Middle frontal gyrus (tissue), 1 donor: ENCODE data around the gene EIF3CL.
"Not testable (repeated sequence)": the region's sequence is repeated elsewhere in the genome, so short reads cannot be mapped to it uniquely, and the experiment has no call there.

ENCODE experiments used
- DNase-seq: peaks from one replicate; pipeline ENCODE4 v3.0.0-alpha.2; 2015; ENCODE audit warnings: low spot score; ENCODE audit errors: extremely low spot score

The EIF3CL gene, protein sequence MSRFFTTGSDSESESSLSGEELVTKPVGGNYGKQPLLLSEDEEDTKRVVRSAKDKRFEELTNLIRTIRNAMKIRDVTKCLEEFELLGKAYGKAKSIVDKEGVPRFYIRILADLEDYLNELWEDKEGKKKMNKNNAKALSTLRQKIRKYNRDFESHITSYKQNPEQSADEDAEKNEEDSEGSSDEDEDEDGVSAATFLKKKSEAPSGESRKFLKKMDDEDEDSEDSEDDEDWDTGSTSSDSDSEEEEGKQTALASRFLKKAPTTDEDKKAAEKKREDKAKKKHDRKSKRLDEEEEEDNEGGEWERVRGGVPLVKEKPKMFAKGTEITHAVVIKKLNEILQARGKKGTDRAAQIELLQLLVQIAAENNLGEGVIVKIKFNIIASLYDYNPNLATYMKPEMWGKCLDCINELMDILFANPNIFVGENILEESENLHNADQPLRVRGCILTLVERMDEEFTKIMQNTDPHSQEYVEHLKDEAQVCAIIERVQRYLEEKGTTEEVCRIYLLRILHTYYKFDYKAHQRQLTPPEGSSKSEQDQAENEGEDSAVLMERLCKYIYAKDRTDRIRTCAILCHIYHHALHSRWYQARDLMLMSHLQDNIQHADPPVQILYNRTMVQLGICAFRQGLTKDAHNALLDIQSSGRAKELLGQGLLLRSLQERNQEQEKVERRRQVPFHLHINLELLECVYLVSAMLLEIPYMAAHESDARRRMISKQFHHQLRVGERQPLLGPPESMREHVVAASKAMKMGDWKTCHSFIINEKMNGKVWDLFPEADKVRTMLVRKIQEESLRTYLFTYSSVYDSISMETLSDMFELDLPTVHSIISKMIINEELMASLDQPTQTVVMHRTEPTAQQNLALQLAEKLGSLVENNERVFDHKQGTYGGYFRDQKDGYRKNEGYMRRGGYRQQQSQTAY

DNA sequence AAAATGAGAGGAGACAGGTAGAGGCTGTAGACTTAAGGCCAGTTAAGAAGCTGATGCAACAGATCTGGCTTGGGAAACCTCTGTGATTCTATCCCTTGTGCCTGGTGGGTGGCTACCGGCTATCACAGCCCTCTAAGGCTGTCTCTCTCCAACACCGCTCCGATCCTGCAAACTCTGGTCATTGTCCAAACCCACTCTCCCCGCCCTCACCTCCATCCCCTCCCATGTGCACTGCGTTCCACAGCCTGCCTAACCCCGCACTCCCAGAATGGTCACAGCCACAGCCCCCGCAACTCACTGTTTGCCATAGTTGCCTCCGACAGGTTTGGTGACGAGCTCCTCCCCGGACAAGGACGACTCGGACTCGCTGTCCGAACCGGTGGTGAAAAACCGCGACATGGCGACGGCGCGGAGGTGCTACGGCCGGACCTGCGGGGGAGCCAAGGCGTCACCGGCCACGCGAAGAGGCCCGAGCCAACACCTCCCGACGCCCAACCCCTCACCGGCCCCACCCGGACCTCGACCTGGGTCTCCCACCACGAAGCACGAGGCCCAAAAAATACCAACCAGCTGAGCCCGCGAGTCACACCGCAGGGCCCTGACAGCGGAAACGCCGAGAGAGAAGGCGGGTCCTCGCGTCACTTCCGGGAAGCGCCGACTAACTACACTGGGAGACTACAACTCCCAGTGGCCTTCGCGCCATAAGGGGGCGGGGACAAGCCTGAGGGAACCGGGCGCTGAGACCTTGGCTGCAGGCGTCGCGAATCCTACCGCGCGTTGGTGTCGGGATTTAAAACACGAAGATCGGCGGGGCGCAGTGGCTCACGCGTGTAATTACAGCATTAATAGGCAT, at the start of gene EIF3CL:
EIF3CL (minus strand) TSS at position 622 of the 853 bp plus-strand sequence; CDS start at position 399, 223 bp downstream.
- DNase-seq, result not testable (repeated sequence)

DNA sequence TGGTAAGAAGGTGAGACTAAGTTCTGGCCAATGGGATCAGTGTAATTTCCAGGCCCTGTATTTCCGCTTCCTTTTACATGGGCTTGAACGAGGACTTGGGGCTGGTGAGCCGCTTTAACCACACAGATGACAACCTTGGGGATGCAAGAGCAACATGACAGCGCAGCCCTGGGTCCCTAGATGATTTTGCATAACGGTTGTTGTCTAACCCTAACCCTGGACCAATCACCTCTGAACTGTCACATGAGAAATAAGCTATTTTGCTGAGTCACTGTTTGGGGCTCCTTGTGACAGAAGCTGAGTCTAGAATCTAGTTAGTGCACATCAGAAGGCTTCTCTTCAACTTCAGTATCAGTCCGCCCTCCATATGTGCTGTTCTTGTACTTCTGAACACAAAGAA, 43.4 kb upstream of the EIF3CL start:
- DNase-seq, result not testable (repeated sequence)

DNA sequence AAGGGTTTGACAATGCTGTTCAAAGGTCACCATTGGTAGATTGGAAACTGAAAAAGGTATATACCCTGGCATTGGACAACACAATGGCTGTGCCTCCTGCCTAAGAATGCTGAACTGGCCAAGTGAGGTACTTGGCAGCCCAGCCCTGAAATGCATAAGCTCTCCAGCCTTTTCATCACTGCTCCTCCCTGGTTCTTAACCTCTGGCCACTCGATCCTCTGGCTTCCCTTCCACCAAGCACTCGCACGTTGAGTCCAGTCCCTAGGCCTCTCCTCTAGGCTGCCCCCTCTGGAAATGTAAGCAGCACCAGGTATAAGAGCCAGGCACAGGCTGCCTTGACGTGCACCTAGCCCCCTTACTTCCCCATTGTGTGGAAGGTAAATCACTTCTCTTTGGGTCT, 42.7 kb upstream of the EIF3CL start:
- not testable (repeated sequence) for DNase-seq

DNA sequence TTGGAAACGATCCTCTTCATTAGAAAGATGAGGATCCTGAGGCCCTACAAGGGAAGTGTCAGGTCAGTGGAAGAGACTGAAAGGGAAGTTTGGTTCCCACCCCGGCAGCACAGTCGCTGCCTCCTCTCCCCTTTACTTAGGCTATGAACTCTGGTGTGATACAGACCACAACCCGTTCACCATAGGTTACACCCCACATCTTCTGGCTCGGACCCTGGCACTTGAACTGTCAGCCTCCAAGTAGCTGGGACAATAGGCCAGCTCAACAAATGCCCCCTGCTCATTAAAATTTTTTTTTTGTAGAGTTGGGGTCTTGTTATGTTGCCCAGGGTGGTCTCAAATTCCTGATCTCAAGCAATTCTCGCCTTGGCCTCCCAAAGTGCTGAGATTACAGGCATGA, 40.3 kb upstream of the EIF3CL start:
- not testable (repeated sequence) for DNase-seq

DNA sequence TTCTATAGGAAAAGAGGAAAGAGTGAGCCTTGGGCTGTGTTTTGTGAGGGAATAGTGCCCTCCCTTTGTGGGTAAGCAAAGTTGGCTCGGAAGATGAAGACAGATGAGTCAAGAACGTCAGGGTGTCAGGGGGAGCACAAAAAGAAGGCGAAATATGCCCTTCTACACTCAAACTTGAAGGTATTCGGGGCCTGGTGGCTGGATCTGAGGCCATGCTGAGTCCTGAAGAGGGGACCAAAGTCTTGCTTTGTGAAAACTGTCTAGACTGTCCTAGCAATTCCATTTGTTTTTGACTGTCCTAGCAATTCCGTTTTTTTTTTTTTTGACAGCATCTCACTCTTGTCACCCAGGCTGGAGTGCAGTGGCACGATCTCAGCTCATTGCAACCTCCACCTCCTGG, 35.3 kb upstream of the EIF3CL start:
- DNase-seq, result not testable (repeated sequence)

DNA sequence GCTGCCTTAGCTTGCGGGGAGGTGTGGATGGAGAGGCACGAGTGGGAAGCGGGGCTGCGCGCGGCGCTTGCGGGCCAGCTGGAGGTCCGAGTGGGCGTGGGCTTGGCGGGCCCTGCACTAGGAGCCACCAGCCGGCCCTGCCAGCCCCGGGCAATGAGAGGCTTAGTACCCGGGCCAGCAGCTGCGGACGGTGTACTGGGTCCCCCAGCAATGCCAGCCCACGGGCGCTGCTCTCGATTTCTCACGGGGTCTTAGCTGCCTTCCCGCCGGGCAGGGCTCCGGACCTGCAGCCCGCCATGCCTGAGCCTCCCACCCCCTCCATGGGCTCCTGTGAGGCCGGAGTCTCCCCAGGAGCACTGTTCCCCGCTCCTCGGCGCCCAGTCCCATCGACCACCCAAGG, 31.7 kb upstream of the EIF3CL start:
- not testable (repeated sequence) for DNase-seq

DNA sequence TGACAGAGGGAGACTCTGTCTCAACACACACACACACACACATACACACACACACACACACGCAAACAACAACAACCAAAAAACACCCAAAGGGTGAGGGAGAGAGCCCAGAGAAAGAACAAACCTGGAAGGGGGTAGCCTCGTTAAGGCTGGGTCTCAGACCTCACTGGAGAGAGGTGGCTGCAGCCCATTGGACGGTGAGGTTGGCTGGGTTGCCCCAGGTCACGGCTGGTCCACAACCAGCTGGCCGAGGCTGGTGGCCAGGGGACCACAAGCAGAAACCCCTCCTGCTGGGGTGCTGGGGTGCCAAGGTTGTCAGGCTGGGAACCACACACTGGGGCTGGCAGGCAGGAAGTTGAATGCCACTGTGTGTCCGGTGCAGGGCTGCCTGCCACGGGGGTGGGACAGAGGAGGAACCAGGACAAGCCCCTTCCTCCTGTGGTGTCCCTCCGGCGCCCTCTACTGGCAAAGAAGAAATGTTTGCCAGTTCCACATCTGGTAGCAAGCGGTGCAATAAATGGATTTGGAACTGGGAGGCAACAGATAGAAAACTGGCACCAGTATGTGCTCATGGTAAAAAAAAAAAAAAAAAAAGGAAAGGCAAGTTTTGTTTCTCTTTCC, 22.5 kb upstream of the EIF3CL start:
- DNase-seq, result not testable (repeated sequence)

DNA sequence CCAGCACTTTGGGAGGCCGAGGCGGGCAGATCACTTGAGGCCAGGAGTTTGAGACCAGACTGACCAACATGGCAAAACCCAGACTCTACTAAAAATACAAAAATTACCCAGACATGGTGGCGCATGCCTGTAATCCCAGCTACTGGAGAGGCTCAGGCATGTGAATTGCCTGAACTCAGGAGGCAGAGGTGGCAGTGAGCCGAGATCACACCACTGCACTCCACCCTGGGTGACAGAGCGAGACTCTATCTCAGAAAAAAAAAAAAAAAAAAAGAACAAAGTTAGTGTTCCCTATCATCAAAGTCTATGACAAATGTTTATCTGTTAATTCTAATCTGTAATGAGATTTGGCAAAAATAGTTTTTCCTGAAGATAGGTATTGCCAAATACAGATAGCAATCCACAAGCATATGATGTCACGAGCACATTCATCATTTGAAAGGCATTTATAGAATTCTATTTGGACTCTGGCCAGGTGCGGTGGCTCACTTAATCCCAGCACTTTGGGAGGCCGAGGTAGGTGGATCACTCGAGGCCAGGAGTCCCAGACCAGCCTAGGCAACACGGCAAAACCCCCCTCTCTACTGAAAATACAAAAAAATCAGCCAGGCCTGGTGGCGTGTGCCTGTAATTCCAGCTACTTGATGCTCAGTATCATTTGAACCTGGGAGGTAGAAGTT, 17.6 kb upstream of the EIF3CL start:
- DNase-seq, result not testable (repeated sequence)

DNA sequence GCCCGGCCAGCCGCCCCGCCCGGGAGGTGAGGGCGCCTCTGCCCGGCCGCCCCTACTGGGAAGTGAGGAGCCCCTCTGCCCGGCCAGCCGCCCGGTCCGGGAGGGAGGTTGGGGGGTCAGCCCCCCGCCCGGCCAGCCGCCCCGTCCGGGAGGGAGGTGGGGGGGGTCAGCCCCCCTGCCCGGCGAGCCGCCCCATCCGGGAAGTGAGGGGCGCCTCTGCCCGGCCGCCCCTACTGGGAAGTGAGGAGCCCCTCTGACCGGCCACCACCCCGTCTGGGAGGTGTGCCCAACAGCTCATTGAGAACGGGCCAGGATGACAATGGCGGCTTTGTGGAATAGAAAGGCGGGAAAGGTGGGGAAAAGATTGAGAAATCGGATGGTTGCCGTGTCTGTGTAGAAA, 13.4 kb upstream of the EIF3CL start:
- DNase-seq, result not testable (repeated sequence)

DNA sequence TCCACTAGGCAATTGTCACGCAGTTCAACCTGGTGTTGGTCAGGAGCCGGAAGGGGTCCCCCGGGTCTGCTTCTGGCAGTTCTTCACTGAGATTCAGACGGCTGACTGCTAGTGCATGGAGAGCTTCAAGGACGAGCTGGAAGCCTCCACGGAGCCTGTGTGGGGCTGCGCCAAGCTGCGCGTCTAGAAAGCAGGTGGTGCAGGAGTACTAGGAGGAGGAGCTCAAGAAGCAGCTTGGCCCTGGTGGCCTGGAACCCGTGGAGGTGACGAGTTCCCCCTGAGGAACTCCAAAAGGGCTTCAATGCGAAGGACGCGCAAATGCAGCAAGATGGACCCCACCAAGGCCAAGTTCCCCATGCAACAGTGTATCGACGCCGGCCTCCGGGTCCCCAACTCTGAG, 10.9 kb upstream of the EIF3CL start:
- not testable (repeated sequence) for DNase-seq

DNA sequence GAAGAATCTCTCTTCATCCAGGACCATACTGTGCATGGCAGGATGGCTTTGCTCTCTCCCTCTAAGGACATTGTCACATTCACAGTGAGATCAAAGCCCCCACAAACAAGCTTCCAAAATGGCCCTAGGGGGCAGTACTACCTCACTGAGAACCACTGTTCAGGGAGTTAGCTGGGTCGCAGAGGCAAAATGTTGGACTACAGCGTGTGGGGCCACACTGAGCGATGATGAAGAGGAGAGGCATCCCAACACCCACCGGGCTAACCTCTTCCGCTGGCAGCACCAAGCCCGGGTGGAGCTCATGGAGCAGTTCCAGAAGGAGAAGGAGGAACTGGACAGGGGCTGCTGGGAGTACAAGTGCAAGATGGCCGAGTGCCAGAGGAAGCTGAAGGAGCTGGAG, 9.9 kb upstream of the EIF3CL start:
- DNase-seq, result not testable (repeated sequence)

DNA sequence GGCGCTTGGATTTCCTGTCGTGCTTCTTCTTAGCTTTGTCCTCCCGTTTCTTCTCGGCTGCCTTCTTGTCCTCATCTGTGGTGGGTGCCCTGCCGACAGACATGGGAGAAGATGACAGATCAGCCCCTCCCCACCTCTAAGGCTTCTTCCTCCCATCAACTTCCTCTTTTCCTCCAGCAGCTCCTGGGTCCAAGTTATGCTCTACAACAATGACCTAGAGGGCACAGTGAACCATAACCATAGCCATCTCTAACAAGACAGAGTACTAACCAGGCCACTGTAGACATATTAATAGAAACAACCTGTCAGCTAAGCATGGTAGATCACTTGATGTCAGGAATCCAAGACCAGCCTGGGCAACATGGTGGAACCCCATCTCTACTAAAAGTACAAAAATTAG, 11.6 kb downstream of the EIF3CL start:
- DNase-seq, result not testable (repeated sequence)

DNA sequence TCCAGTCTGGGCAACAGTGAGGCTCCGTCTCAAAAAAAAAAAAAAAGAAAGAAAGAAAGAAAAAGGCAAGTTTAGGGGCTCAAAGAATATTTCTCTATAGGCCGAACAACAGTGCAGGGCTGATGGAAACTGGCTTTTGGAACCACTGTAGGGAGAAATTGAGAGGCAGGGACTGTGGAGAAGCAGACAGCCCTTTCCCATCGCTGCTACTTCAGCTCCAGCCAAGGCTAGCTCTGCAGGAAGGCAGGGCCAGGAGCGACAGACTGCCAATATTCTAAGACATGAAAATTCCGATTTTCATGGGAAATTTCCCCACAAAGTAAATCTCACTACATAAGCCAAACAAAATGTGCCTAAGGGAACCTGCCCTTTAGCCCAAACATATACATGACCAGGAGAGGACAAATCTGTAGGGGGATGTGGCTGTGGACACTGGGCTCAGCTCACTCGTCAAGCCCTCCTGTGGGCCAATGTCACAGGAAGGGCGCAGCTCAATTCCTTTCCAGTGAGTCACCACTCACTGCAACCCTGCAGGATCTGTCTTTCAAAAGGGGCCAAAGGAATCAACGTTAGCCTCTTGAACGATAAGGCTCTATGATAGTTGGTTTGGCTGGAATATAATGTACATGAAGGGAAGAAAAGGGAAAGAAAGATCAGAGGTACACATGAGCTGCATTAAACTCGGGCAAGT, 21.3 kb downstream of the EIF3CL start:
- DNase-seq, result not testable (repeated sequence)

DNA sequence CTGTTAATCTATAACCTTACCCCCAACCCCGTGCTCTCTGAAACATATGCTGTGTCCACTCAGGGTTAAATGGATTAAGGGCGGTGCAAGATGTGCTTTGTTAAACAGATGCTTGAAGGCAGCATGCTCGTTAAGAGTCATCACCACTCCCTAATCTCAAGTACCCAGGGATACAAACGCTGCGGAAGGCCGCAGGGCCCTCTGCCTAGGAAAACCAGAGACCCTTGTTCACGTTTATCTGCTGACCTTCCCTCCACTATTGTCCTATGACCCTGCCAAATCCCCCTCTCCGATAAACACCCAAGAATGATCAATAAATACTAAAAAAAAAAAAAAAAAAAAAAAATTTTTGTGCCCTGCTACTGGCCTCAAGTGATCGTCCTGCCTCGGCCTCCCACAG, 25.8 kb downstream of the EIF3CL start:
- DNase-seq, result not testable (repeated sequence)

DNA sequence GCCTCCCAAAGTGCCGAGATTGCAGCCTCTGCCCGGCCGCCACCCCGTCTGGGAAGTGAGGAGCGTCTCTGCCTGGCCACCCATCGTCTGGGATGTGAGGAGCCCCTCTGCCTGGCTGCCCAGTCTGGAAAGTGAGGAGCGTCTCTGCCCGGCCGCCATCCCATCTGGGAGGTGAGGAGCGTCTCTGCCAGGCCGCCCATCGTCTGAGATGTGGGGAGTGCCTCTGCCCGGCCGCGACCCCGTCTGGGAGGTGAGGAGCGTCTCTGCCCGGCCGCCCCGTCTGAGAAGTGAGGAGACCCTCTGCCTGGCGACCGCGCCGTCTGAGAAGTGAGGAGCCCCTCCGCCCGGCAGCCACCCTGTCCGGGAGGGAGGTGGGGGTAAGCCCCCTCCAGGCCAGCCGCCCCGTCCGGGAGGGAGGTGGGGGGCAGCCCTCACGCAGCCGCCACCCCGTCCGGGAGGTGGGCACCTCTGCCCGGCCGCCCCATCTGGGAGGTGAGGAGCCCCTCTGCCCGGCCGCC, 26.5 kb downstream of the EIF3CL start:
- DNase-seq, result not testable (repeated sequence)

DNA sequence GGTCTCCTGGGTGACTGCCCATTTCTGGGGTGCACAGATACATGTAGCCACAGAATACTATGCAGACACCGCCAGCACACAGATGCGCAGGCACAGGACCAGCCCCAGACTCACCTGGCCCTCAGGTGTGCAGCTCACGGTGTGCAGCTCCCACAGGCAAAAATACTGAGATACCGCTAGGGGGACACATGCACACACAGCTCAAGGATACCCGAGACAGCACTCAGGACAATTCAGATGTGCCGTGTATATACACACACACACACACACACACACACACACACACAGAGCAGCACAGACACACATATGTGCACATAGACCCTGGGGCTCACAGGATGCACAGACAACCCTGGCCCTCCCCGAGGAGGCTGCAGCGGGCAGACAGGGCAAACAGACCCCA, 28.5 kb downstream of the EIF3CL start:
- DNase-seq, result not testable (repeated sequence)

DNA sequence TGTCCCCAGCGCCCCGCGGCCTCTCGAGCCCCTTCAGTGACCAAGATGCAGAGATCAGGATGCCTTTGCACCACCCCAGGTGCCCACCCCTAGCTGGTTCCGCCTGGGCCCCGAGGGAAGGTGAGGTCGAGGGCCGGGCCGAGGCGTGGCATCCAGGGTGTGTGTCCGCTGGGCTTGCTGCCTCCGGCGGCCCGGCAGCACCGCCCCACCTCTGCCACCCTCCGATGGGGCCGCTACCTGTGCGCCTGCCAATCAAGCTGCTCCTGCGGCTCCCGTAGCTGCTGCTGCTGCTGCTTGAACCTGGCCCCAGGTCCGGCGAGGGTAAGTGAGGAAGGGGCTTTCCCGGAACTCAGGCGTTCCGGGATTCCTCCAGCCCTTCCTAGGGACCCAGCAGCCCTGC, 29.4 kb downstream of the EIF3CL start:
- not testable (repeated sequence) for DNase-seq

DNA sequence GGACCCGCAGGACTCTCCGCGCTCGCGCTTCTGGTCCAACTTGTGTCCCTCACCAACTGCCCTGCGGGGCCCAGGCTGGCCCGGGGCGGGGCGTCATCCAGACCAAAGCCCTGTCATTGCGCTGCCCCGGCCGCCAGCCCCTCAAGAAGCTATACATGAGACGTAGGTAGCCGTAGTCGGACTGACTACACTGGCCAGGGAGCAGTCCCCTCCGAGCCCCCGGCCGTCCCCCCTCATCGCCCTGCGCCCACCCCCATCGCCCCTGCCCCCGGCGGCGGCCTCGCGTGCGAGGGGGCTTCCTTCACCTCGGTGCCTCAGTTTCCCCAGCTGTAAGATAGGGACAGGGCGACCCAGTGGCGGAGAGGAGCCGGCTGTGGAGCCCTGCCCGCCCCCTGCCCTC, 35.7 kb downstream of the EIF3CL start:
- not testable (repeated sequence) for DNase-seq
